ENCODE results near the gene NUDT14.

Gene NUDT14

DNA sequence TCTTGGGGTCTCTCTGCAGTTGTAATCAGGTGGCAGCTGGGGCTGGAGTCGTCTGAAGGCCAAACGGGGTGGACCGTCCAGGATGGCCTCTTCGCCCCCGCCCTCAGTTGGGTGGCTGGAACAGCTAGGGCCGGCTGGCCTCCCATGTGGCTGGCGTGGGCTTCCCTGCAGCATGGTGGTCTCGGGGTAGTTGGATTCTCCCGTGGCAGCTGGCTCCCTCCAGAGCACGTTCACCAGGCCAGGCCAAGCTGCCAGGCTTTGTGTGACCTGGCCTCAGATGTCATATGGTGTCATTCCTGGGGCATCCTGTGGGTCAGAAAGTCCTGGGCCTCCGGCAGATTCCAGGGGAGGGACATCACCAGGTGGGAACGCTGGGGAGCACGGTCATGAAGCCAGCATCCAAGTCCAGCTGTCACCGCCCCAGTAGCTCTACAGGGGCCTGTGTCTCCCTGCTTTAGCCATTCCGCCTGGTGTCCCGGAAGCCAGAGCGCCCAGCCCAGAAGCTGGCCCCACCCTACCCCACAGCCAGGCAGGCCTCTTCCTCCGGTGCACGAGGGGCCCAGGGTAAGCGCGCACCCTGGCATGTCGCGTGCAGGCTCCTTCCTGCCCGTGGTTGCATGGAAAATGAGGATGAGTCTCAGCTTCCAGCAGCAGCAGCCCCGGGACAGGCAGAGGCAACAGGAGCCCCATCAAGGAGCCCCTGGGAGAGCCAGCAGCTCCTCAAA lies 1.3 kb upstream of the NUDT14 start:
- peak overlapping the region; percentile 36 for H3K27ac ChIP-seq
- TF ChIP-seq, protein P1, sequence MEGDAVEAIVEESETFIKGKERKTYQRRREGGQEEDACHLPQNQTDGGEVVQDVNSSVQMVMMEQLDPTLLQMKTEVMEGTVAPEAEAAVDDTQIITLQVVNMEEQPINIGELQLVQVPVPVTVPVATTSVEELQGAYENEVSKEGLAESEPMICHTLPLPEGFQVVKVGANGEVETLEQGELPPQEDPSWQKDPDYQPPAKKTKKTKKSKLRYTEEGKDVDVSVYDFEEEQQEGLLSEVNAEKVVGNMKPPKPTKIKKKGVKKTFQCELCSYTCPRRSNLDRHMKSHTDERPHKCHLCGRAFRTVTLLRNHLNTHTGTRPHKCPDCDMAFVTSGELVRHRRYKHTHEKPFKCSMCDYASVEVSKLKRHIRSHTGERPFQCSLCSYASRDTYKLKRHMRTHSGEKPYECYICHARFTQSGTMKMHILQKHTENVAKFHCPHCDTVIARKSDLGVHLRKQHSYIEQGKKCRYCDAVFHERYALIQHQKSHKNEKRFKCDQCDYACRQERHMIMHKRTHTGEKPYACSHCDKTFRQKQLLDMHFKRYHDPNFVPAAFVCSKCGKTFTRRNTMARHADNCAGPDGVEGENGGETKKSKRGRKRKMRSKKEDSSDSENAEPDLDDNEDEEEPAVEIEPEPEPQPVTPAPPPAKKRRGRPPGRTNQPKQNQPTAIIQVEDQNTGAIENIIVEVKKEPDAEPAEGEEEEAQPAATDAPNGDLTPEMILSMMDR (conservative IDR thresholded peaks at IDR 0.05; ENCODE audit: low read depth), result no peak
- ChIA-PET POLR2A (ENCODE audit: low non-redundant PET) (no interaction called here), CTCF (interaction anchor here (0.6 to 3.1 kb wide), 6 partner anchors 11 to 176 kb away, joined by 3 to 15 read pairs (median 4); no protein-coding TSS in a partner anchor)
- DNase-seq (ENCODE audit: low spot score), result no peak

GRCh38 chr14:105181549-105182295 lies 610 bp upstream of the NUDT14 start:
- ChIA-PET POLR2A (ENCODE audit: low non-redundant PET) (no interaction called here), CTCF (interaction anchor here (0.6 to 3.1 kb wide), 5 partner anchors 12 to 162 kb away, joined by 3 to 15 read pairs (median 5); no protein-coding TSS in a partner anchor)
- TF ChIP-seq, protein P1 (conservative IDR thresholded peaks at IDR 0.05; ENCODE audit: low read depth), result no peak
- DNase-seq (ENCODE audit: low spot score), result no peak
- no peak overlapping the region; the same call in 1 of the 2 replicates for H3K27ac ChIP-seq

GRCh38 chr14:105179191-105179590 lies 1.9 kb downstream of the NUDT14 start:
- DNase-seq (ENCODE audit: low spot score), result no peak
- POLR2A ChIA-PET (ENCODE audit: low non-redundant PET), result no interaction called here
- no peak overlapping the region for H3K27ac ChIP-seq
- TF ChIP-seq, protein P1 (conservative IDR thresholded peaks at IDR 0.05; ENCODE audit: low read depth), result no peak
- CTCF ChIA-PET, result no interaction called here

DNA sequence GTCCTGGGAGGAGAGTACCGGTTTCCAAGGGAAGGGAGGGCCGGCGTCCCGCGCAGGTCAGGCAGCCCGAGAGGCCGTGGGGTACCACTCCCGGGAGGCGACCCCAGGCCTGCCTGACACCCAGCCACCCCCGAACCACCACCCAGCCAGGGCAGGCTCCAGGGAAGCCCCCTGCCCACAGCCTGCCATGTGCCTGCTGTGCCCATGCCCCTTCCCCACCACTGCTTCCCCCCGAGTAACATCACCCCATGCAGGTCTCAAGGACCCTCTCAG lies 2.3 kb downstream of the NUDT14 start:
- no peak for DNase-seq (ENCODE audit: low spot score)
- TF ChIP-seq, protein P1 (conservative IDR thresholded peaks at IDR 0.05; ENCODE audit: low read depth), result no peak
- ChIA-PET POLR2A (ENCODE audit: low non-redundant PET) (no interaction called here), CTCF (no interaction called here)
- no peak overlapping the region for H3K27ac ChIP-seq

GRCh38 chr14:105178069-105178867 lies 2.8 kb downstream of the NUDT14 start:
- DNase-seq (ENCODE audit: low spot score), result no peak
- no peak overlapping the region; the same call in 1 of the 2 replicates for H3K27ac ChIP-seq
- ChIA-PET POLR2A (ENCODE audit: low non-redundant PET) (no interaction called here), CTCF (no interaction called here)
- TF ChIP-seq, protein P1 (conservative IDR thresholded peaks at IDR 0.05; ENCODE audit: low read depth), result no peak

DNA sequence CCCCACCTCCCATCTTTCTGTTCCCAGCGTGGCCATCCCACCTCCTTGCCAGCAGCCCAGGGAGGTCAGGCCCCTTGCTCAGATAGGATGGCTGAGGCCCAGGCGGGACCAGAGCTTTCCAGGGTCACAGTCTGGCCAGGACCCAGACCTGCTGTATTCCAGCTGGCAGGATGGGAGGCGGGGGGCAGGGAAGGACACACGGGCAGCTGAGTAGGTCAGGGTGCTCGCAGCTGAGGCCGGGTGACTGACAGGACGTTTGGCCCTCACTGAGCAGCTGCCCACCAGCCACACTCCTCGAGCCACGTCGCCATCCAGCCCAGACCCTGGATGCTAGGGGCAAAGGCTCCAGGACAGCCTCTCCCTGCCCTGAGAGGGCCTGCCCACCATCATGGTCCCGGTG lies 4.0 kb downstream of the NUDT14 start:
- ChIA-PET CTCF (interaction anchor here (0.6 to 1.4 kb wide), 3 partner anchors 12 to 117 kb away, joined by 3 to 5 read pairs (median 4); no protein-coding TSS in a partner anchor), POLR2A (ENCODE audit: low non-redundant PET) (no interaction called here)
- no peak for DNase-seq (ENCODE audit: low spot score)
- H3K27ac ChIP-seq, result peak overlapping the region; percentile 86; the same call in 1 of the 2 replicates
- TF ChIP-seq, protein P1 (conservative IDR thresholded peaks at IDR 0.05; ENCODE audit: low read depth), result no peak
